ENCODE measurements around the gene CNMD. TPM values are rescaled to one million over a fixed set of nuclear protein-coding genes. Genes with fewer than 3 reads are reported as not detected.
"Not testable (repeated sequence)": the region's sequence is repeated elsewhere in the genome, so short reads cannot be mapped to it uniquely, and the experiment has no call there.

The CNMD gene
- total RNA-seq, 1 donor from 2014 or later = not detected

DNA sequence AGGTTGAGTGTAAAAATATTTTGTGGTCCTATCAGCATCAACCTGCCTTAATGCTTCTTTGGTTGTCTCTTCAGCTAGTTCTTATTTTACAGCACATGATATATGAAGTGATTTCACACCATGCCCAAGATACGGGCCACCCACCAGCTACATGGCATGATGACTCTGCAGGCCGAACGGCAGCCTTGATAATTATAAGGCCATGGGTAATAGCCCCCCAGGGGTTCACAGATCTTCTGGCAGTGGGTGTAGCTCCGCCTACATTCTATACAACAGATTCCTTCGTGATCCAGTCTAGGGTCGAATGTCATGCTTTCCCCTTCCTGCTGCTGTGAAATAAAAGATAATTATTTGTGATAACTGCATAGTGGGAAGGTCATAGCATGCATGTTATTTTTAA is 36.1 kb downstream of the CNMD start:
- Histone ChIP-seq H3K27me3 (no peaks in the 10 kb centered on the region), H3K9me3 (no peaks in the 10 kb centered on the region), H3K36me3 (no peaks in the 10 kb centered on the region), H3K27ac (no peak overlapping the region), H3K4me1 (no peaks in the 10 kb centered on the region), H3K4me3 (no peak overlapping the region)
- intact Hi-C loops (cut with DNase I) = no loop called here
- ATAC-seq (no peak), DNase-seq (no peak)
- TF ChIP-seq, protein P1, sequence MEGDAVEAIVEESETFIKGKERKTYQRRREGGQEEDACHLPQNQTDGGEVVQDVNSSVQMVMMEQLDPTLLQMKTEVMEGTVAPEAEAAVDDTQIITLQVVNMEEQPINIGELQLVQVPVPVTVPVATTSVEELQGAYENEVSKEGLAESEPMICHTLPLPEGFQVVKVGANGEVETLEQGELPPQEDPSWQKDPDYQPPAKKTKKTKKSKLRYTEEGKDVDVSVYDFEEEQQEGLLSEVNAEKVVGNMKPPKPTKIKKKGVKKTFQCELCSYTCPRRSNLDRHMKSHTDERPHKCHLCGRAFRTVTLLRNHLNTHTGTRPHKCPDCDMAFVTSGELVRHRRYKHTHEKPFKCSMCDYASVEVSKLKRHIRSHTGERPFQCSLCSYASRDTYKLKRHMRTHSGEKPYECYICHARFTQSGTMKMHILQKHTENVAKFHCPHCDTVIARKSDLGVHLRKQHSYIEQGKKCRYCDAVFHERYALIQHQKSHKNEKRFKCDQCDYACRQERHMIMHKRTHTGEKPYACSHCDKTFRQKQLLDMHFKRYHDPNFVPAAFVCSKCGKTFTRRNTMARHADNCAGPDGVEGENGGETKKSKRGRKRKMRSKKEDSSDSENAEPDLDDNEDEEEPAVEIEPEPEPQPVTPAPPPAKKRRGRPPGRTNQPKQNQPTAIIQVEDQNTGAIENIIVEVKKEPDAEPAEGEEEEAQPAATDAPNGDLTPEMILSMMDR (IDR thresholded peaks at IDR 0.05) = no peak

DNA sequence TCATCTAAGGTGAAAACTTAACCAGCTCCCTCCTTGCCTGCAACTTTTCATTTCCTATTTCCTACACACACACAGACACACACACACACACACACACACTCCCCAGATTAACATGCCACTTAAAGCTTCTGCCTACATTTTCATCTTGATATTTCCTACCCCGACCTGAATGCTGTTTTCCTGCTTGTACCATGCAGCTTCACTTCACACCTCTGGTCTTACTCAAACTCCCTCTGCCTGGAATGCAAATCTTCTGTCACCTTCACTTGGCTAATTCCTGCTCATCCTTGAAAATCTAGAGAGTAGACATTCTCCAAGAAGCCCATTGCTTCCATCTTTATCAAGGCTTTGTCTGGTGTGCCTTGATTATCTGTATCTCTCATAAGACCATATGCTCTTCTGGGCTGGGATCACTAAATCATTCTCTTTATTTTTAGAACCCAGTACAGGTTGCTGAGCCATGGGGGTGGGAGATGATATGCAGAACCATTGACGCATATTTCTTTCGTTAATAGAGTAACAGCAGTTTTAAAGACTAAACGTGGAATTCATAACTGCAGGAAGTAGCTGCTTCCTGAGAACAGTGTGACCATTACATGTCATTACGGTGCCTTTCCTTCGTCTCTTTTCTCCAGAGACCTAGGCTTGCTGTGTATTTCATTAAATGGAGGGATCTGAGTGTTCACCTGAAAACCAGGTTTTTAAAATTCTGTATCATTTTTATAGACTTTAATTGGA is 37.7 kb downstream of the CNMD start:
- intact Hi-C loops (cut with DNase I) = no loop called here
- Histone ChIP-seq H3K27ac (no peak overlapping the region), H3K4me3 (no peak overlapping the region), H3K4me1 (no peaks in the 10 kb centered on the region), H3K27me3 (no peaks in the 10 kb centered on the region), H3K36me3 (no peaks in the 10 kb centered on the region), H3K9me3 (no peaks in the 10 kb centered on the region)
- no peak for ATAC-seq
- TF ChIP-seq, protein P1 (IDR thresholded peaks at IDR 0.05) = no peak
- DNase-seq = no peak

DNA sequence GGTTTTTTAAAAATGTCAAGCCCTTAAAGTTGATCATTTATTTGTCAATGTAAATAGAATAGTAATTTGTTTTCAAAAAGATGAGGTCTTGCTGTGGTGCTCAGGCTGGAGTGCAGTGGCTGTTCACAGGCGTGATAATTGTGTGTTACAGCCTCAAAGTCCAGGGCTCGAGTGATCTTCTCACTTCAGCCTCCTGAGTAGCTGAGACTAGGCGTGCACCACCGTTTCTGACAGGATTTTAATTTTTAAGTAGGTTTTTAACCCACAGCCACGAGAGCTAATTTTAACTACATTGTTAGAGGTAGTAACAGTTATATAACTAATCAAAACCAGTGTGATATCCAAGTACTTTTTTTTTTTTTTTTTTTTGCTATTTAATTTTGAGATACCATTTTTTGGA is 43.1 kb downstream of the CNMD start:
- DNase-seq (no peak), ATAC-seq (no peak)
- no peaks in the 10 kb centered on the region for H3K4me1 ChIP-seq
- H3K36me3 ChIP-seq = peaks cover under 1% of the 10 kb centered on the region
- H3K9me3 ChIP-seq = no peaks in the 10 kb centered on the region
- no peak overlapping the region for H3K27ac ChIP-seq
- H3K4me3 ChIP-seq = no peak overlapping the region
- TF ChIP-seq, protein P1 (IDR thresholded peaks at IDR 0.05) = no peak
- intact Hi-C loops (cut with DNase I) = no loop called here
- H3K27me3 ChIP-seq = no peaks in the 10 kb centered on the region

DNA sequence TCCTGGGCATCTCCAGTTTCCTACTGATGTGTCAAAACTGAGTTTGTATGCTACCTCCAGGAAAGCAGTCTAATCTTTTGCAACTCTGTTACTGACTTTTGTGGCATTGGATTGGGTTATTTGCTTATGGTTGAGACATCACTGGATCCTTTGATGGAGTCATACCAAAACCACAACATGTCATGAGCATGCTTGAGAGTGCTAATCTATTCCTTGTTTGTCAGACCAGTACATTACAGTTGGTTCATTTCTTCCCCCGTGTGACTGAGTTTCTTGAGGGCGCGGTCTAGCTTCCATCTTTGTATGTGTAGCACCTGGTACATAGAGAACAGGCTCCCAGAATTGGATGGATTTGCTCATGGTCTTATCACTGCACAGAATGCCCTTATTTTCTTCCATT is 43.8 kb downstream of the CNMD start:
- TF ChIP-seq, protein P1 (IDR thresholded peaks at IDR 0.05) = no peak
- Histone ChIP-seq H3K4me3 (no peak overlapping the region), H3K4me1 (no peaks in the 10 kb centered on the region), H3K27ac (no peak overlapping the region), H3K27me3 (no peaks in the 10 kb centered on the region), H3K36me3 (peaks cover 8% of the 10 kb centered on the region), H3K9me3 (no peaks in the 10 kb centered on the region)
- ATAC-seq (peak; percentile 51), DNase-seq (no peak)
- intact Hi-C loops (cut with DNase I) = no loop called here

DNA sequence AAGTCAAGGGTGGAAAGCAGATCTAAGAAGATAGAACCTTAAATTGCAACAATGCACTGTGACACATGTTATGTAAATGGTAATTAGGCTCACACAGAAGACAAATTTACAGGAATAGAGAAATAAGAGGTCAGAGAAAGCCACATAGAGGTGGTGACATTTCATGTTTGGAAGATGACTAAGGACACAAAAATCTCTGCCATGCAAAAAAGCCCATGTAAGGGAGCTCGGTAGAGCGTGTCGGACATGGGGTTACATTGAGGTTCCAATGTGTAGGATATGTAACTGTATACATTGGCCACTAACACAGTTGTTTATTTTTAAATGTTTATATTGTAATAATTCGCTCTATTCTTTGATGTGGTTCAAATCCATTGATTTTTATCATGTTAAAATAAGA is 53.2 kb downstream of the CNMD start:
- no peak for ATAC-seq

DNA sequence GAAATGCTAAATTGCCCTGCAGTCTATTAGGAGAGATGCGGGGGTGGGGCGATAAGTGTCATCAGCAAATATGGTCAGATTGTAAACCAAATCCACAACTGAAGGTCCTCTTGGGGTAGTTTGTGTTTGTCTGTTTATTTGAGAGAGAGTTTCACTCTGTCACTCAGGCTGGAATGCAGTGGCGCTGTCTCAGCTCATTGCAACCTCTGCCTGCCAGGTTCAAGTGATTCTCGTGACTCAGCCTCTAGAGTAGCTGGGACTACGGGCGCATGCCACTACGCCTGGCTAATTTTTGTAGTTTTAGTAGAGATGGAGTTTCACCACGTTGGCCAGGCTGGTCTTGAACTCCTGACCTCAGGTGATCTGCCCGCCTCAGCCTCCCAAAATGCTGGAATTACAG is 53.8 kb downstream of the CNMD start:
- H3K4me1 ChIP-seq; ATAC-seq; H3K4me3 ChIP-seq; H3K9me3 ChIP-seq; intact Hi-C loops (cut with DNase I); DNase-seq; H3K27me3 ChIP-seq; H3K27ac ChIP-seq: not testable (repeated sequence)
- peaks cover 77% of the 10 kb centered on the region for H3K36me3 ChIP-seq

More for the DNA sequence above, 53.2 kb downstream of the CNMD start:
- peaks cover 77% of the 10 kb centered on the region for H3K36me3 ChIP-seq
- H3K9me3 ChIP-seq = no peaks in the 10 kb centered on the region
- no peak for DNase-seq
- TF ChIP-seq, protein P1 (IDR thresholded peaks at IDR 0.05) = no peak
- no peaks in the 10 kb centered on the region for H3K4me1 ChIP-seq
- no peaks in the 10 kb centered on the region for H3K27me3 ChIP-seq
- no peak overlapping the region for H3K27ac ChIP-seq
- intact Hi-C loops (cut with DNase I) = no loop called here
- no peak overlapping the region for H3K4me3 ChIP-seq
